GM12874 (cell line): ENCODE results near the gene CCPG1.

Experiments
- CTCF ChIP-seq: IDR thresholded peaks from 2 replicates; pipeline ENCODE4 v1.5.1; 2011; ENCODE audit warnings: low read depth, mild to moderate bottlenecking, control low read depth, low read length, moderate library complexity; ENCODE audit not compliant: insufficient read depth

Gene CCPG1

GRCh38 chr15:55408012-55408928 lies at the start of gene CCPG1, which contains the start of gene PIERCE2:
Gene CCPG1 (minus strand): TSS chr15:55408359. CDS start chr15:55389424, 18,935 bp downstream.
Gene PIERCE2 (plus strand): TSS chr15:55408495. CDS start chr15:55408769, 274 bp downstream.
- peak; percentile 79 for TF ChIP-seq CTCF

- no peak for TF ChIP-seq CTCF
Observed at GRCh38 chr15:55457401-55458022, 49.4 kb upstream of the CCPG1 start.

- TF ChIP-seq CTCF: peak; percentile 40
Observed at GRCh38 chr15:55434989-55435825, 27.0 kb upstream of the CCPG1 start.

- TF ChIP-seq CTCF: no peak
Observed at GRCh38 chr15:55422089-55422488, 13.9 kb upstream of the CCPG1 start.

- no peak for TF ChIP-seq CTCF
Observed at GRCh38 chr15:55420171-55420866, 12.2 kb upstream of the CCPG1 start.

GRCh38 chr15:55407498-55408011 lies 604 bp downstream of the CCPG1 start:
- no peak for TF ChIP-seq CTCF
